ENCODE measurements around the gene USP28. TPM values are rescaled to one million over a fixed set of nuclear protein-coding genes. Genes with fewer than 3 reads are reported as not detected.

USP28 gene
- total and polyA plus RNA-seq, 2 donors = 7.4 to 13.6 TPM

DNA sequence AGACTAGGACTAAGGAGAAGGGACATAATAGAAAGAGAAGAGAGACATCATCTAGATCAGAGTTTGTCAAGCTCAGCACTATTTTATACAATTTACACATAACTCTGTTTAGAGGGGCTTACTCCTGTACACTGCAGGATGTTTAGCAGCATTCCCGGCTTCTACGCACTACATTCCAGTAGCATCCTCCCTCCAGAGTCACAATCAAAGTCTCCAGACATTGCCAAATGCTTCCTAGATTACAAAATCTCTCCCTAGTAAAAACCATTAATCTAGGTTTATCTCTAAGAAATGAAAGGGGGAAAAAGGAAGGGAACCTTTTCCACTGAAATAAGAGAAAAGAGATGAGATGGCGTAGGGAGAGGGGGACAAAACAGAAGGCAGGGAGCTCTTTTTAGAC, 4.0 kb downstream of the USP28 start:
- 97% methylated on average over 3 of the region's 3 CpGs for WGBS
- H3K27ac ChIP-seq (ENCODE audit: low read depth in 1 of 2, low read length in 1 of 2) = no peak overlapping the region
- H3K9me3 ChIP-seq (ENCODE audit: control insufficient read depth in 2 of 2, insufficient read depth in 1 of 2, low read length in 1 of 2) = no peaks in the 10 kb centered on the region
- no peaks in the 10 kb centered on the region for H3K27me3 ChIP-seq (ENCODE audit: control insufficient read depth in 2 of 2, insufficient read depth in 1 of 2, low read length in 1 of 2)
- H3K4me3 ChIP-seq (ENCODE audit: low read length in 2 of 2) = no peak overlapping the region
- peaks cover 2% of the 10 kb centered on the region in 2 donors for H3K4me1 ChIP-seq (ENCODE audit: control insufficient read depth in 2 of 2, insufficient read depth in 2 of 2, low read length in 2 of 2)
- no peaks in the 10 kb centered on the region for H3K36me3 ChIP-seq (ENCODE audit: control insufficient read depth in 2 of 2, insufficient read depth in 2 of 2, low read length in 1 of 2)
- no peak for DNase-seq (ENCODE audit: low read depth in 6 of 9, low spot score in 9 of 9)

DNA sequence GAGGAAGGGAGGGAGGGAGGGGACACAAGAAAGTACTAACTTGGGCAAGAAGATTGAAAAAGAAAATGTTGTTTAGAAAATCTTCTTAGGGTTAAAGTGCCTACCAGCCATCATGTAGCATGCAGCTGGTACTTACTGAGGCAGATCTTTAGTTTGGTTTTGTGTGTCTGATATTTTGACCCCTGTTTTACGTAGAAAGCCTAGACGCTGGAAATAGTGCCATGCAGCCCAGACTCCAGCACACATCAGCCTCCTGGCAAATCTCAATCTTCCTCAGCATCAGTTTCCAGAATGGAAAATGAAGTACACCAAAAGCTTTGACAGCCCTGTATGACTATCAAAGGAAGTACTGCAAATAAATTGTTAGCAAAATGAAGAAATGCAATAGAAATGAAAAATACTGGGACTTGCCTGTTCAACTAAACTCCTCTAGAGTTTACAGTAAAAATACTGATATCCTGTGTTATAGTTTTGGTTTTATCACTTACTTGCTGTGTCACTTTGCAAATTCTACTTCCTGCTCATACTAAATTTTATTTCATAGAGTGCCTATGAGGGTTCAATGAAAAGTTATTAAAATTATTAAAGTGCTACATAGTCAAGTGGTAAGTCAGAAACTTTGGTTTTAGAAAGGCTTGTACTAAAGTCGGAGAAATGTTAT, 7.4 kb downstream of the USP28 start:
- no peaks in the 10 kb centered on the region for H3K4me1 ChIP-seq (ENCODE audit: control insufficient read depth in 2 of 2, insufficient read depth in 2 of 2, low read length in 2 of 2)
- no peak overlapping the region for H3K27ac ChIP-seq (ENCODE audit: low read depth in 1 of 2, low read length in 1 of 2)
- no peaks in the 10 kb centered on the region for H3K36me3 ChIP-seq (ENCODE audit: control insufficient read depth in 2 of 2, insufficient read depth in 2 of 2, low read length in 1 of 2)
- H3K4me3 ChIP-seq (ENCODE audit: low read length in 2 of 2) = no peak overlapping the region
- H3K27me3 ChIP-seq (ENCODE audit: control insufficient read depth in 2 of 2, insufficient read depth in 1 of 2, low read length in 1 of 2) = no peaks in the 10 kb centered on the region
- 96% methylated on average over 3 of the region's 3 CpGs for WGBS
- no peak for DNase-seq (ENCODE audit: low read depth in 6 of 9, low spot score in 9 of 9)
- no peaks in the 10 kb centered on the region for H3K9me3 ChIP-seq (ENCODE audit: control insufficient read depth in 2 of 2, insufficient read depth in 1 of 2, low read length in 1 of 2)

DNA sequence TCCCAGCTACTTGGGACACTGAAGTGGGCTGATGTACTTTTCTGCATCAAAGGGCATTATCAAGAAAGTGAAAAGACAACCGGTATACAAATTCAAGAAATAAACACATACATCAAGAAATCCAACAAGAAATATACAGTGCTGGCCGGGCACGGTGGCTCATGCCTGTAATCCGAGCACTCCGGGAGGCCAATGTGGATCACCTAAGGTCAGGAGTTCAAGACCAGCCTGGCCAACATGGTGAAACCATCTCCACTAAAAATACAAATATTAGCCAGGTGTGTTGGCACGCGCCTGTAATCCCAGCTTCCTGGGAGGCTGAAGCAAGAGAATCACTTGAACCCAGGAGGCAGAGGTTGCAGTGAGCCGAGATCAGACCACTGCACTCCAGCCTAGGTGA, 9.5 kb downstream of the USP28 start:
- H3K36me3 ChIP-seq (ENCODE audit: control insufficient read depth in 2 of 2, insufficient read depth in 2 of 2, low read length in 1 of 2) = no peaks in the 10 kb centered on the region
- H3K27me3 ChIP-seq (ENCODE audit: control insufficient read depth in 2 of 2, insufficient read depth in 1 of 2, low read length in 1 of 2) = no peaks in the 10 kb centered on the region
- H3K9me3 ChIP-seq (ENCODE audit: control insufficient read depth in 2 of 2, insufficient read depth in 1 of 2, low read length in 1 of 2) = no peaks in the 10 kb centered on the region
- WGBS = 99% methylated on average over 8 of the region's 8 CpGs
- H3K27ac ChIP-seq (ENCODE audit: low read depth in 1 of 2, low read length in 1 of 2) = no peak overlapping the region
- no peak for DNase-seq (ENCODE audit: low read depth in 6 of 9, low spot score in 9 of 9)
- no peaks in the 10 kb centered on the region for H3K4me1 ChIP-seq (ENCODE audit: control insufficient read depth in 2 of 2, insufficient read depth in 2 of 2, low read length in 2 of 2)
- H3K4me3 ChIP-seq (ENCODE audit: low read length in 2 of 2) = no peak overlapping the region

DNA sequence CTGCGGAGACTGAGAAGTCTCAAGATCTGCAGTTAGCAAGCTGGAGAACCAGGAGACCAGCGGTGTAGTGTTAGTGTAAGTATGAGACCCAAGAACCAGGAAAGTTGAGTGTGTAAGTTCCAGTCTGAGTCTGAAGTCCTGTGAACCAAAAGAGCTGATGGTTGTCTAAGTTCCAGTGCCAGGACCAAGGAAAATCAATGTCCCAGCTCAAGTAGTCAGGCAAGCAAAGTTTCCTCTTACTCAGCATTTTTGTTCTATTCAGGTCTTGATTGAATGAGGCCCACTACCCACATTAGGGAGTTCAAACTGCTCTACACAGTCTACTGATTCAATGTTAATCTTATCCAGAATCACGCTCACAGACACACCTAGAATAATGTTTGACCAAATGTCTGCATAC, 11.0 kb downstream of the USP28 start:
- Histone ChIP-seq H3K27me3 (ENCODE audit: control insufficient read depth in 2 of 2, insufficient read depth in 1 of 2, low read length in 1 of 2) (no peaks in the 10 kb centered on the region), H3K27ac (ENCODE audit: low read depth in 1 of 2, low read length in 1 of 2) (no peak overlapping the region), H3K4me1 (ENCODE audit: control insufficient read depth in 2 of 2, insufficient read depth in 2 of 2, low read length in 2 of 2) (no peaks in the 10 kb centered on the region), H3K9me3 (ENCODE audit: control insufficient read depth in 2 of 2, insufficient read depth in 1 of 2, low read length in 1 of 2) (no peaks in the 10 kb centered on the region), H3K4me3 (ENCODE audit: low read length in 2 of 2) (no peak overlapping the region), H3K36me3 (ENCODE audit: control insufficient read depth in 2 of 2, insufficient read depth in 2 of 2, low read length in 1 of 2) (no peaks in the 10 kb centered on the region)
- DNase-seq (ENCODE audit: low read depth in 6 of 9, low spot score in 9 of 9) = no peak
- over 99% methylated on average over 3 of the region's 3 CpGs for whole genome bisulfite sequencing

DNA sequence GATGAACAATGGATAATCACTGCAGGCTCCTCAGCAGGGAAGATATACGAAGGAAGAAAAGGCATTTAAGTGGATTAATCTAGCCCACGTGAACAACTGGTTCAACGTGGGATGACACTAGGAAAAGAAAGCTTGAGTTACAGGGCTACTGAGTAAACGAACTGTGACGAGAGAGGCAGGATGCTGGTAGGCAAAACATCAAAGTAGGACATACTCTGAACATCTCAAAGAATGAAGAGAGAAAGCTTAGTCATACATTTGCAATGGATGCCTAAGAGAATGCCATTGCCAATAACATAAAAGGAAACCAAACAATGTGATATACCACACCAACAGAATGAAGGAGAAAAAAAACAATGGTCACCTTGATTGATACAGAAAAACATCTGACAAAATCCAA, 12.9 kb downstream of the USP28 start:
- WGBS = 90% methylated on average over 5 of the region's 5 CpGs
- no peaks in the 10 kb centered on the region for H3K36me3 ChIP-seq (ENCODE audit: control insufficient read depth in 2 of 2, insufficient read depth in 2 of 2, low read length in 1 of 2)
- DNase-seq (ENCODE audit: low read depth in 6 of 9, low spot score in 9 of 9) = no peak
- H3K27me3 ChIP-seq (ENCODE audit: control insufficient read depth in 2 of 2, insufficient read depth in 1 of 2, low read length in 1 of 2) = no peaks in the 10 kb centered on the region
- no peak overlapping the region for H3K4me3 ChIP-seq (ENCODE audit: low read length in 2 of 2)
- no peak overlapping the region for H3K27ac ChIP-seq (ENCODE audit: low read depth in 1 of 2, low read length in 1 of 2)
- H3K9me3 ChIP-seq (ENCODE audit: control insufficient read depth in 2 of 2, insufficient read depth in 1 of 2, low read length in 1 of 2) = no peaks in the 10 kb centered on the region
- no peaks in the 10 kb centered on the region for H3K4me1 ChIP-seq (ENCODE audit: control insufficient read depth in 2 of 2, insufficient read depth in 2 of 2, low read length in 2 of 2)

DNA sequence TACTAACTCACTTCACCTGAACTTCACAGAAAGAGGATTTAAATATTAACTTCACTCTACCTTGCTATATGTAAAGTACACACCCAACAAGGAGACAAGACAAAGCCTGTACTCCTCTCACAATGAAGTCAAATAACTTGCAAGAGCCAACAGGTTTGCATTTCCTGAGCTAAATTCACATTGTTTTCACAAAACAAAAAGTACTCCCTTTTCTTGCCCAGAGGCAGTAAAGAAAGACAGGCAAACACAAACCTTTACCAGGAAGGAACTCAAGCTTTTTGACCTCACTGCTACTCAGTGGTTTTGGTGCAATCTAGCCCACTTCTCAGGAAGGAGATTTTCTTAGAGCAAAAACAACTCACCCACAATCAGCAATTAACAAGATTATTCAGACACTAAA, 15.7 kb downstream of the USP28 start:
- H3K9me3 ChIP-seq (ENCODE audit: control insufficient read depth in 2 of 2, insufficient read depth in 1 of 2, low read length in 1 of 2) = no peaks in the 10 kb centered on the region
- H3K27me3 ChIP-seq (ENCODE audit: control insufficient read depth in 2 of 2, insufficient read depth in 1 of 2, low read length in 1 of 2) = no peaks in the 10 kb centered on the region
- H3K27ac ChIP-seq (ENCODE audit: low read depth in 1 of 2, low read length in 1 of 2) = no peak overlapping the region
- no peaks in the 10 kb centered on the region for H3K4me1 ChIP-seq (ENCODE audit: control insufficient read depth in 2 of 2, insufficient read depth in 2 of 2, low read length in 2 of 2)
- no peaks in the 10 kb centered on the region for H3K36me3 ChIP-seq (ENCODE audit: control insufficient read depth in 2 of 2, insufficient read depth in 2 of 2, low read length in 1 of 2)
- H3K4me3 ChIP-seq (ENCODE audit: low read length in 2 of 2) = no peak overlapping the region
- no peak for DNase-seq (ENCODE audit: low read depth in 6 of 9, low spot score in 9 of 9)

DNA sequence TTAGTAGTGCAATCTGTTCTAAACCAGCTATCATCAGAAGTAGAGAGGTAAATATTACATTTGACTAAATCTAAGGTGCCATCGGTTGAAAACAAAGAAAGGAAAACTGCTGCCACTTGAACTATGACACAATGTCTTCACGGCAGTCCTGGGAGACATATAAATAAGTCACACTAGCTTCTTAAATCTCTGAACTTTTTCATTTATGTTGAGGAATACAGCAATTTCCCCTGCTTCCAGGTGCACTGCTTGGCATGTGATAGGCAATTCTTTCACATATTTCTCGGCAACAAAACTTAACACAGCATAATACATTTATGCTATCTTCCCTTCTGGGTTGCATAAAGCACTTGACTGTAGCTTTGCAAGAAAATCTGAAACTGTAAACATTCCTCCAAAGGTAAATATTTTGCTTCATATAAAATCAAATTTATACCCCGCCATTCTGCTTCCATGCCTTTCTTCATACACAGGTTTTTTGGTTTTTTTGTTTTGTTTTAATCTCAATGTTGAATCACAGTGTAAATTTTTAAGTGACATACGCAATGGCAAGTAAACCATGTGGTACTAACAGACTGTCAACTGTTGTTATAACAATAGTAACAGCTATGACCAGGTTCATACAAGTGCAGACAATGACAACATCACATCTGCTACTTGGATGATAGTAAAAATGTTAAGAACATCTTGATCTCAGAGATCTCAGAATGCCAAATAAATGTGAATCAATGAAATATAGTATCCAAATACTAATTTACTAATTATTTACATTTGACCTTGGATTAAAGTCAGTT, 18.2 kb downstream of the USP28 start:
- no peaks in the 10 kb centered on the region for H3K27me3 ChIP-seq (ENCODE audit: control insufficient read depth in 2 of 2, insufficient read depth in 1 of 2, low read length in 1 of 2)
- no peak for DNase-seq (ENCODE audit: low read depth in 6 of 9, low spot score in 9 of 9)
- WGBS = 95% methylated on average over 5 of the region's 5 CpGs
- no peaks in the 10 kb centered on the region for H3K9me3 ChIP-seq (ENCODE audit: control insufficient read depth in 2 of 2, insufficient read depth in 1 of 2, low read length in 1 of 2)
- H3K36me3 ChIP-seq (ENCODE audit: control insufficient read depth in 2 of 2, insufficient read depth in 2 of 2, low read length in 1 of 2) = no peaks in the 10 kb centered on the region
- H3K27ac ChIP-seq (ENCODE audit: low read depth in 1 of 2, low read length in 1 of 2) = no peak overlapping the region
- no peaks in the 10 kb centered on the region for H3K4me1 ChIP-seq (ENCODE audit: control insufficient read depth in 2 of 2, insufficient read depth in 2 of 2, low read length in 2 of 2)
- no peak overlapping the region for H3K4me3 ChIP-seq (ENCODE audit: low read length in 2 of 2)

DNA sequence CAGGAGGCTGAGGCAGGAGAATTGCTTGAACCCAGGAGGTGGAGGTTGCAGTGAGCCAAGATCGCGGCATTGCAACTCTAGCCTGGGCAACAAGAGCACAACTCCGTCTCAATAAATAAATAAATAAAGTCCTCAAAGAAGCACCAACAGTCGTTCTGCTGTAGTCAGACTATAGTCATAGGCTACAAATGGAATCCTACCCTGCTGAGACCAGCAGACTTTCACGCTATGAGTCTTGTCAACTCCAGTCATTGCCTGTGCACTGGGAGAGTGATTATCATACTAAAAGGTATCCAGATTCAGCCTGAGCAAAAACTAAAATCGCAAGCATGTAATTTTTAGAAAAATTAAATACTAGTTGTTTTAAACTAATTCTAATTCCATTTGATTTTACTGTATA, 19.6 kb downstream of the USP28 start:
- 97% methylated on average over 6 of the region's 6 CpGs for WGBS

DNA sequence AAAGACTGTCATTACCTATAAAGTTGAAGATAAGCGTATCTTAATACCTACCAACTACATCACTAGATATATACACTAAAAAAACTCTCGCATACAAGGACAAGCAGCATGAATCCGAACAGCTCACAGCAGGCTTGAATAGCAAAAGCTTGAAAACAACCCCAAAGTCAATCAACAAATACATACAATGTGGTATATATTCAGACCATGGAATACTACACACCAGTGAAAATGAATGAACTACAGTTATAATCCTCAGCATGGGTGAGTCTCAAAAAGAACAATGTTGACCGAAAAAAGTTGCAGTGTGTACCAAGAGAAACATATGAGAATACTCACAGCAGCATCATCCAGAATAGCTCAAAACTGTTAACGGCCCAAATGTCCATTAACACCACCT, 25.2 kb downstream of the USP28 start:
- Histone ChIP-seq H3K4me1 (ENCODE audit: control insufficient read depth in 2 of 2, insufficient read depth in 2 of 2, low read length in 2 of 2) (no peaks in the 10 kb centered on the region), H3K36me3 (ENCODE audit: control insufficient read depth in 2 of 2, insufficient read depth in 2 of 2, low read length in 1 of 2) (peaks cover 0 to 8% of the 10 kb centered on the region in 2 donors), H3K9me3 (ENCODE audit: control insufficient read depth in 2 of 2, insufficient read depth in 1 of 2, low read length in 1 of 2) (no peaks in the 10 kb centered on the region), H3K27ac (ENCODE audit: low read depth in 1 of 2, low read length in 1 of 2) (no peak overlapping the region), H3K27me3 (ENCODE audit: control insufficient read depth in 2 of 2, insufficient read depth in 1 of 2, low read length in 1 of 2) (no peaks in the 10 kb centered on the region), H3K4me3 (ENCODE audit: low read length in 2 of 2) (no peak overlapping the region)
- WGBS = 96% methylated on average over 5 of the region's 5 CpGs
- DNase-seq (ENCODE audit: low read depth in 6 of 9, low spot score in 9 of 9) = no peak

More for the DNA sequence above, 19.6 kb downstream of the USP28 start:
- H3K9me3 ChIP-seq (ENCODE audit: control insufficient read depth in 2 of 2, insufficient read depth in 1 of 2, low read length in 1 of 2) = no peaks in the 10 kb centered on the region
- no peak overlapping the region for H3K27ac ChIP-seq (ENCODE audit: low read depth in 1 of 2, low read length in 1 of 2)
- no peaks in the 10 kb centered on the region for H3K4me1 ChIP-seq (ENCODE audit: control insufficient read depth in 2 of 2, insufficient read depth in 2 of 2, low read length in 2 of 2)
- peaks cover 0 to 2% of the 10 kb centered on the region in 2 donors for H3K36me3 ChIP-seq (ENCODE audit: control insufficient read depth in 2 of 2, insufficient read depth in 2 of 2, low read length in 1 of 2)
- H3K27me3 ChIP-seq (ENCODE audit: control insufficient read depth in 2 of 2, insufficient read depth in 1 of 2, low read length in 1 of 2) = no peaks in the 10 kb centered on the region
- DNase-seq (ENCODE audit: low read depth in 6 of 9, low spot score in 9 of 9) = no peak
- H3K4me3 ChIP-seq (ENCODE audit: low read length in 2 of 2) = no peak overlapping the region
